Measurements from ENCODE around the gene CRYBB2. TPM values are rescaled to one million over a fixed set of nuclear protein-coding genes. Genes with fewer than 3 reads are reported as not detected.

CRYBB2 gene
- total RNA-seq, 1 donor from 2014 or later: not detected

- TF ChIP-seq CTCF (IDR thresholded peaks at IDR 0.05): no peak
- no peak for DNase-seq (ENCODE audit: low spot score in 2 of 2)
- Histone ChIP-seq H3K36me3 (peaks cover 43 to 81% of the 10 kb centered on the region in 2 donors), H3K27me3 (no peaks in the 10 kb centered on the region), H3K4me1 (no peaks in the 10 kb centered on the region), H3K27ac (no peak overlapping the region), H3K9me3 (no peaks in the 10 kb centered on the region), H3K4me3 (no peak overlapping the region)
- intact Hi-C loops (cut with DNase I): no loop called here
These were observed 26.3 kb upstream of the CRYBB2 start for GRCh38 chr22:25193130-25193529.

- peaks cover 47 to 85% of the 10 kb centered on the region in 2 donors for H3K36me3 ChIP-seq
- intact Hi-C loops (cut with DNase I): no loop called here
- no peak for DNase-seq (ENCODE audit: low spot score in 2 of 2)
These were observed 25.9 kb upstream of the CRYBB2 start for GRCh38 chr22:25193548-25193947.

GRCh38 chr22:25196326-25196725, 23.1 kb upstream of the CRYBB2 start:
- Histone ChIP-seq H3K36me3 (peaks cover 39 to 92% of the 10 kb centered on the region in 2 donors), H3K4me3 (no peak overlapping the region), H3K4me1 (no peaks in the 10 kb centered on the region), H3K27ac (no peak overlapping the region), H3K9me3 (no peaks in the 10 kb centered on the region), H3K27me3 (no peaks in the 10 kb centered on the region)
- TF ChIP-seq CTCF (IDR thresholded peaks at IDR 0.05): no peak
- intact Hi-C loops (cut with DNase I): no loop called here
- DNase-seq (ENCODE audit: low spot score in 2 of 2): no peak

More at GRCh38 chr22:25193548-25193947, 25.9 kb upstream of the CRYBB2 start:
- Histone ChIP-seq H3K9me3 (no peaks in the 10 kb centered on the region), H3K27ac (no peak overlapping the region), H3K27me3 (no peaks in the 10 kb centered on the region), H3K4me1 (no peaks in the 10 kb centered on the region), H3K4me3 (no peak overlapping the region)
- TF ChIP-seq CTCF (IDR thresholded peaks at IDR 0.05): no peak

- DNase-seq (ENCODE audit: low spot score in 2 of 2): no peak
- intact Hi-C loops (cut with DNase I): no loop called here
- Histone ChIP-seq H3K27me3 (no peaks in the 10 kb centered on the region), H3K36me3 (peaks cover 31 to 82% of the 10 kb centered on the region in 2 donors), H3K9me3 (no peaks in the 10 kb centered on the region), H3K27ac (no peak overlapping the region), H3K4me3 (no peak overlapping the region), H3K4me1 (no peaks in the 10 kb centered on the region)
- no peak for TF ChIP-seq CTCF (IDR thresholded peaks at IDR 0.05)
These were observed 22.1 kb upstream of the CRYBB2 start for GRCh38 chr22:25197340-25197739.

- H3K36me3 ChIP-seq: peaks cover 25 to 57% of the 10 kb centered on the region in 2 donors
- no peaks in the 10 kb centered on the region for H3K27me3 ChIP-seq
- H3K4me3 ChIP-seq: no peak within 1 kb of the TSS
- intact Hi-C loops (cut with DNase I): no loop called here
- H3K9me3 ChIP-seq: no peaks in the 10 kb centered on the region
- no peak for TF ChIP-seq CTCF (IDR thresholded peaks at IDR 0.05)
- no peaks in the 10 kb centered on the region for H3K4me1 ChIP-seq
- H3K27ac ChIP-seq: no peak within 1 kb of the TSS
- no peak for DNase-seq (ENCODE audit: low spot score in 2 of 2)
These were observed 19.5 kb upstream of the CRYBB2 start, which contains the start of gene CRYBB3 for GRCh38 chr22:25199731-25200520. TSS of gene CRYBB3 (plus strand) at chr22:25199858. CDS start at chr22:25201397, 1,539 bp downstream.

All from ascending aorta (tissue), 2 donors.